Stimulated activated CD4-positive, alpha-beta T cell treated with anti-CD3 and anti-CD28 coated beads, TNF-alpha, amount 100 ng/mL, for 24 hours (primary cell): ENCODE measurements around the gene POGZ.
"Not testable (repeated sequence)": the region's sequence is repeated elsewhere in the genome, so short reads cannot be mapped to it uniquely, and the experiment has no call there.

Experiments
- DNase-seq, 3 experiments: peaks; one replicate each; pipeline ENCODE4 v3.0.0-alpha.2; 2020; ENCODE audit warnings: low read depth in 3 of 3

POGZ gene

GRCh38 chr1:151416231-151416630, 43.1 kb downstream of the POGZ start:
- no peak for DNase-seq

- DNase-seq: no peak
Observed at GRCh38 chr1:151411884-151412283, 47.4 kb downstream of the POGZ start.

DNA sequence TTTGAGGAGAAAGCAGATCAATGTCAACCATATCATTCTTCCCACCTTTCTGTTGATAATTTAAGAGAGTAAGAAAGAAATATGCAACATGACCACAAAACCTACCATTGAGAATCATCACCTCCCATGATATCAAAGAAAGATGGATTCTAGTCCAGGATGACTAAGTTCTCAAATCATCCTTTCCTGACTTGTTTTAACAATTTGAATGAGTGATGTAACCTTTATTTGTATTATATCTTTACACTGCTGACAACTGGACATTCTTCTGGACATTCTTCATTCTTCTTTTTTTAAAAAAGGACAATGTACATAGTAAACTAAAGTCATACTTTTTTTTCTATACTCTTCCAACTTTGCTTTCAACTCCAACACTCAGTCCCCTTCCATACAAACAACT, 50.4 kb downstream of the POGZ start:
- no peak for DNase-seq

DNA sequence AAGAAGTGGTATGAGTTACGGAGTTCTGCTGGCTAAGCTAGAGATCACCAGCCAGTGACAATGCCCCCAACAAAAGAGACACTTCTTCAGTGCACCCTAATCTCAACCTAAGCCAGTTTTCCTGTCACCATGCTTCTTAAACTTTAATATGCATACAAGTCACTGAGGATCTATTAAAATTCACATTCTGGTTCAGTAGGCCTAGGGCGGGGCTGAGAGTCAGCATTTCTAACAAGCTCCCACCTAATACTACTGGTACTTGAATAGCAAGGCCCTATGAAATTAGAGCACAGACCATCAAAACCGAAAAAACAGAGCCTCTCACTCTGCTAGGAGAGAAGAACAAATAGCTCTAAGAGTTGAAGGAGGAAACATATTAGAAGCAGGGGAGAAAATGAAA, 52.0 kb downstream of the POGZ start:
- no peak for DNase-seq

DNA sequence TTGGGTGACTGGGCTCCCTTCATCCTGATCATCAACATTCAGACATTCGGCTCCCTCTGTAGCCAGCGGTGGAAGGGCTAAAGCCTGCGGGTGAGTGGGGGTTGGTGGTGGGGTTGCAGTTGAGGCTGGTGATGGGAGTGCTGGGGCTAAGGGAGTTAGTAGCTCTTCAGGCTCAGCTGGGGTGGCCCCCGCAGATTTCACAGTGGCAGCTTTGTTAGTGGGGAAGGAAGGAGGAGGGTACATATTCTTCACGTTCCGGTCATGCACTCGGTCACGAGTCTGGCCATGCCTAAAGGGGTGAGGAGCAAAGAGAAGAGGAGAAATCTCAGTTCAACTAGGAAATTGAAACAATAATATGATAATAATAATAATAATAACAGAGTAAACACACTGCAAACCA, 53.1 kb downstream of the POGZ start:
- DNase-seq: no peak

DNA sequence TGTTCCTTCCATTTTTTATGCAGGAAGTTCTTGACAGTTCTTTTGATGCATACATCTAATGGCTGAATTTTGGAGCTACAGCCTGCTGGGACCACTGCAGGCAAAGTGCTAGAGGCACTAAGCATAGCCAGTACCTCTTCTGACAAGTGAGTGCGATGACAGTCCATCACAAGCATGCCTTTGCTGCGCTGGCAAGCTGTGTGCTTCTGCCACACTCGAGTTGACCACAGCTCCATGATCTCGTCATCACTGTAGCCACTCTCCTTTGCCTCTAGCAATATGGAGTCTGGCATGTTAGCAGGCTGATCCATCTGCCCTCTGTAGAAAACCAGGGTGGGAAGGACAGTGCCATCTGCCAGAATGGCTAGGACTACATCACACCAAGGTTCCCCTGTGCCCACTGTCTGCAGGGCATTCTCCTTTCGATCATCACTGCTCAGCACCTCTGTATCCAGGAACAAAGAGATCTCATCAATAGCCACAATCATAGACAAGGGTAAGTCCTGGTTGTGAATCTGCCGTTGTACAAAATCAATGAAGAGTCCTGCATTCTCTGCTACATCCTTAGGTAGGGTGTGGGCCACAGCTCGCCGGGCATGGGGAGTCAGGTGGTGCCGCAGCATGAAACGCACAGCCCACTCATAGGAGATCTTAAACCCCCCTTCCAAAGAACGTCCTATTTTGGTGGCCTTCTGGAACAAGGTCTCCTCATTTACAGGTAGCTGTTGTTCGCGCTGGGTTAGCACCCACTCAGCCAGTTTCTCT, 53.9 kb downstream of the POGZ start:
- no peak for DNase-seq

DNA sequence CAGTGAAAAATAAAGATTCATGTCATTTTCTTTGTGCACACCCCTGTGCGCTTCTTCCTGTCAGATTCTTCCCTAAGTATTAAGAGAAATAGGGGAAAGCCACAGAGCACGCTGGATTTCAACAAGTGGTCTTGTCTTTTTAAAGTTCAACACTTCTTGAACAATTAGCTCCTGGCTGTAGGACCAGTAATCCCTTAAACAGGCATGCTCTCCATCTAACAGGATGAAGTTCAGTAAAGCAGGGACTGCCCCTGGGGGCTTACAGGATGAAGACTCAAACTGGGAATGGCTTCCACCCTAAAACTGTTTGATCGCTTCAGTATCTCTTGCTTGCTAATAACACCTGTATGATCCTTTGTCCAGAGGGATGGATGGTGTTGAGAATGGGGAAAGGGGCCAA, 55.7 kb downstream of the POGZ start:
- no peak for DNase-seq

GRCh38 chr1:151402764-151403163, 56.5 kb downstream of the POGZ start:
- DNase-seq: no peak

DNA sequence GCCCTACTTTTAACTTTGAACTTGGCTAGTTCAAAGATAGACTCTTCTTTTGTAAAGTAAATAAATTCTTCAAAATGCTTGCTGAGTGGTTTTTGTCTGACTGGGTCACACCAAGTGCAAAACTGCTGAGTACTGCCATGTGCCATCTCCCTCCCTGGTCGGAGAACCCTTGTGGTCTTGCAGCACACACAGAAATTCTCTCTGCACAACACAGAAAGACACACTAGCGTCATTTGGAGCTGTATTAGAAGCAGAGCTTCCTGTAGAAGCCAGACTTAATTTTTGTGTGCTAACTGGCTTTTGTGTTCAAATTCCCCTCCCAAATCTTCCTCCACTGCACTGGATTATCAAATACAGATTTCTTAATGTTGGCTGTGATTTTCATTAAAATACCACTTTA, 57.4 kb downstream of the POGZ start:
- DNase-seq: no peak

- DNase-seq: no peak
Observed at GRCh38 chr1:151401125-151401788, 58.0 kb downstream of the POGZ start.

DNA sequence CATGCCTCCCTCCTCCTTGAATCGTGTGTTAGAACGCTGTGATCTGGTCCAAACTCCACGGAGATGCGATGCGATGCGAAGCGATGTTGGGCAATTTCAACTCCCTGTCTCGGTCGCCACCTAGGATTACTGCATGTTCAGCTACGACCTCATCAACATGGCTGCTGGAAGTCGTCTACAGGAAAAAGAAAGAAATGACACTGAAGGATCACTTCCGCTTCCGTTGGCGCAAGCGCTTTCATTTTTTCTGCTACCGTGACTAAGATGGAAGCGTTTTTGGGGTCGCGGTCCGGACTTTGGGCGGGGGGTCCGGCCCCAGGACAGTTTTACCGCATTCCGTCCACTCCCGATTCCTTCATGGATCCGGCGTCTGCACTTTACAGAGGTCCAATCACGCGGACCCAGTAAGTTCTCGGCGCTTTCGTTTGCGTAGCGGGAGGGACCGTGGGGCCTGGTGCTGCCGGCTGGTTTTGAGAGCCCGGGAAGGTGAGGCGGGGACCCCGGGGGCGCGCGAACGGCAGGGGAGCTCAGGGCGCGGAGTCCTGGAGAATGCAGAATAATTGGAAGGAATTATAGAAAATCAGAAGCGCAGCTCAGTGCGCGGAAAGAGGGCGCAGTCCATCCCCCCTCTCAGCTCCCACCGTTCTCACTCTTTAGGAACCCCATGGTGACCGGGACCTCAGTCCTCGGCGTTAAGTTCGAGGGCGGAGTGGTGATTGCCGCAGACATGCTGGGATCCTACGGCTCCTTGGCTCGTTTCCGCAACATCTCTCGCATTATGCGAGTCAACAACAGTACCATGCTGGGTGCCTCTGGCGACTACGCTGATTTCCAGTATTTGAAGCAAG, 59.7 kb downstream of the POGZ start, which contains the start of gene PSMB4:
Gene PSMB4 (plus strand): TSS at position 250 of the 848 bp plus-strand sequence. CDS start 15 bp downstream, at position 265.
- DNase-seq: peak; percentile 58 to 73 (median 69)

DNA sequence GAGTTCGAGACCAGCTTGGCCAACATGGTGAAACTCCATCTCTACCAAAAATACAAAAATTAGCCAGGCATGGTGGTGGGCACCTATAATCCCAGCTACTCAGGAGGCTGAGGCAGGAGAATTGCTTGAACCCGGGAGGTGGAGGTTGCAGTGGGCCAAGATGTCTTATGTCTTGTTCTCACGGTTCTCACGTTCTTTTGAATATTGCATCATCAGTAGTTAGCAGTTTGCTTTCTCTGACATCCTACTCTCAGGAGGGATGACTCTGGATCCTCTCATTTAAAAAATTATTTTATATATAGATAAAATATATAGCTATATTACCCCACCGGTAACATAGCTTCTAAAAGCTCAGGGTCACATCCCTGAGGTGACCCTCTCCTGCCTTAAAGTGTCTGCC, 63.0 kb downstream of the POGZ start:
- DNase-seq: not testable (repeated sequence)

GRCh38 chr1:151393583-151393982, 65.7 kb downstream of the POGZ start:
- no peak for DNase-seq

DNA sequence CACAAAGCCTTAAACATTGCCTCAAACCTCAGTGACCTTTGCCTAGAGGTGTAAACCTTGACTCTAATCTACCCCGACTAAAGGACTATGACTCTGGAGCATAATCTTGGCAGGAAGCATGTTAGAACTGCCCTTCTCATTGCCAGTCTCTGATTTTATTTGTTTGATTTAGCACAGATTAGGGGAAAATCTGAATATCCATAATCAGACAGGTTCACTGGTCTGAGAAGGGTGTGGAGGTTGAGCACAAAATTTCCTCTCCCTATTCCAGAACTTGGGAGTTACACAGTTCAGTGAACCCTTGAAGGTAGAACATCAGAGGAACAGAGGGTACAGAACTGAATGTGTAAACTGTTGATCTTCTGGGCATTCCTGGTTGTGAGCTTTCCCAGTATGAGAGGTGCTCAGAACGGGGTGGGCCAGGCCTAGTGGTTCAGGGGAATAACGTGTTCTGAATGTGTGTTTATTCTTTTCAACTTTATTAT, 68.2 kb downstream of the POGZ start:
- DNase-seq: no peak

GRCh38 chr1:151390221-151391078, 68.8 kb downstream of the POGZ start:
- not testable (repeated sequence) for DNase-seq

GRCh38 chr1:151386002-151386401, 73.3 kb downstream of the POGZ start:
- DNase-seq: no peak

- DNase-seq: no peak
Observed at GRCh38 chr1:151384584-151384983, 74.7 kb downstream of the POGZ start.

DNA sequence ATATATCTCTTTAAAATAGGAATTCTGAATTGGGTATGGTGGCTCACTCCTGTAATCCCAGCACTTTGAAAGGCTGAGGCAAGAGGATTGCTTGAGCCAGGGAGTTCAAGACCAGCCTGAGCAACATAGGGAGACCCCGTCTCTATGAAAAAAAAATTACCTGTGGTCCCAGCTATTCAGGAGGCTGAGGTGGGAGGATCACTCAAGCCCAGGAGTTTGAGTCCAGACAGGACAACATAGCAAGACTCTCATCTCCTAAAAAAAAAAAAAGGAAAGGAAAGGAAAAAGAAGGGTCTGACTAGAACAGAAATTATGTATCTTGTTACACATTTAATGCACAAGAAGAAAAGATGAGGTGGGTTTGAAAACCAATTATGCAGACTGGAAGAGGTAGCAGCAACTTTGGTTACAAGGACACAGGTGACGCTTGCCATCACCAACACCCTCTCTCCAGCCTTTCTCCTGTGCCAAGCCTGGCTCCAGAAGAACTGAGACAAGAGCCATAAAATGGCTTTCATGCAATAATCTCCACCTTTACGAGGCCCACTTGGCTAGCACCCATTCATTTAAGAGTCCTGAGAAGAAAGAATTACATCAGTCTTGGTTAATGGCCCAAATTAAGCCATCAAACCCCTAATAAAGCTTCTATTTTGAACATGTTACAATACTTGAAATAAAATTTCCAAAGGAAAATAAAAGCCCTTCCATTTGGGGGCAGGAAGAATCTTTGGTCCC, 82.0 kb downstream of the POGZ start:
- no peak for DNase-seq

GRCh38 chr1:151373196-151373595, 86.1 kb downstream of the POGZ start:
- no peak for DNase-seq

- DNase-seq: no peak
Observed at GRCh38 chr1:151372058-151372934, 87.0 kb downstream of the POGZ start, which contains the start of gene SELENBP1. Gene SELENBP1, minus strand, starts transcription at chr1:151372705. Its CDS starts 64 bp downstream, at chr1:151372641.
